HEK293 (cell line): ENCODE data around the gene BBS9.

Experiments used
- CTCF ChIA-PET: fragments of 350-600 bp; formaldehyde crosslinking; extraction: SDS; loops from one replicate; lab custom pipeline; 2021; ENCODE audit warnings: antibody characterized with exemption; lab: Yijun Ruan, JAX
- POLR2A ChIA-PET: fragments of 300-600 bp; formaldehyde crosslinking; extraction: SDS; loops from one replicate; lab custom pipeline; 2020; ENCODE audit warnings: antibody characterized with exemption, inconsistent platforms; lab: Yijun Ruan, JAX
- H3K27ac ChIP-seq: fragments of 200-500 bp; sonication (Bioruptor generic); 2 replicates; pipeline ENCODE4 v1.5.1; 2014; ENCODE audit warnings: low read depth, low read length, control low read depth, inconsistent platforms; ENCODE audit errors: extremely low read depth
- H3K36me3 ChIP-seq, 2 experiments: fragments of 200-500 bp in 1 of 2; sonication (Bioruptor generic) in 1 of 2; 1 replicate in 1 of 2; 2 replicates in 1 of 2; pipeline ENCODE4 v1.5.1; 2014 to 2017; ENCODE audit warnings: inconsistent platforms in 2 of 2, low read length in 2 of 2; ENCODE audit not compliant: control insufficient read depth in 2 of 2, insufficient read depth in 1 of 2
- H3K4me1 ChIP-seq: fragments of 200-500 bp; sonication (Bioruptor generic); 2 replicates; pipeline ENCODE4 v1.5.1; 2014; ENCODE audit warnings: mild to moderate bottlenecking, low read length, inconsistent platforms; ENCODE audit not compliant: control insufficient read depth, insufficient read depth
- H3K4me3 ChIP-seq: 2 replicates; pipeline ENCODE4 v1.5.1; 2011; ENCODE audit warnings: low read depth, mild to moderate bottlenecking, control low read depth, low read length, moderate library complexity
- H3K9me3 ChIP-seq: fragments of 200-500 bp; sonication (Bioruptor generic); 2 replicates; pipeline ENCODE4 v1.5.1; 2014; ENCODE audit warnings: low read depth, low read length, inconsistent platforms; ENCODE audit not compliant: control insufficient read depth, insufficient read depth
- BCL11B ChIP-seq: fragments of 450-650 bp; formaldehyde crosslinking; IDR thresholded peaks from 2 replicates; pipeline ENCODE4 v1.5.1; 2016; ENCODE audit warnings: low read depth, missing biosample characterization, missing genetic modification characterization
- FEZF1 ChIP-seq: fragments of 450-650 bp; formaldehyde crosslinking; IDR thresholded peaks from 2 replicates; pipeline ENCODE4 v1.5.1; 2016; ENCODE audit warnings: missing biosample characterization, missing genetic modification characterization
- MEIS1 ChIP-seq: sonication (generic); formaldehyde crosslinking; IDR thresholded peaks from 2 replicates; pipeline ENCODE4 v1.8.1; 2022; ENCODE audit warnings: missing genetic modification reagents, mild to moderate bottlenecking, borderline replicate concordance
- OVOL3 ChIP-seq: fragments of 450-650 bp; formaldehyde crosslinking; IDR thresholded peaks from 2 replicates; pipeline ENCODE4 v1.5.1; 2016; ENCODE audit warnings: missing biosample characterization, missing genetic modification characterization
- REST ChIP-seq: fragments of 450-650 bp; formaldehyde crosslinking; IDR thresholded peaks from 2 replicates; pipeline ENCODE4 v1.5.1; 2016; ENCODE audit warnings: missing biosample characterization, missing genetic modification characterization
- SALL2 ChIP-seq: fragments of 450-650 bp; formaldehyde crosslinking; IDR thresholded peaks from 2 replicates; pipeline ENCODE4 v1.5.0; 2017; ENCODE audit warnings: missing biosample characterization, mild to moderate bottlenecking, missing genetic modification characterization, borderline replicate concordance
- ZBTB11 ChIP-seq: fragments of 450-650 bp; formaldehyde crosslinking; conservative IDR thresholded peaks from 2 replicates; pipeline ENCODE4 v1.5.1; 2016; ENCODE audit warnings: low read depth, missing biosample characterization, missing genetic modification characterization
- ZBTB49 ChIP-seq: fragments of 450-650 bp; formaldehyde crosslinking; IDR thresholded peaks from 2 replicates; pipeline ENCODE4 v1.5.1; 2016; ENCODE audit warnings: missing biosample characterization, missing genetic modification characterization, low read depth
- ZFP37 ChIP-seq: fragments of 450-650 bp; formaldehyde crosslinking; IDR thresholded peaks from 2 replicates; pipeline ENCODE4 v1.5.1; 2016; ENCODE audit warnings: missing biosample characterization, missing genetic modification characterization
- ZNF10 ChIP-seq: fragments of 450-650 bp; formaldehyde crosslinking; IDR thresholded peaks from 2 replicates; pipeline ENCODE4 v1.5.1; 2017; ENCODE audit warnings: missing biosample characterization, missing genetic modification characterization
- ZNF133 ChIP-seq: fragments of 450-650 bp; formaldehyde crosslinking; IDR thresholded peaks from 2 replicates; pipeline ENCODE4 v1.5.1; 2016; ENCODE audit warnings: missing biosample characterization, missing genetic modification characterization
- ZNF138 ChIP-seq: fragments of 450-650 bp; formaldehyde crosslinking; IDR thresholded peaks from 2 replicates; pipeline ENCODE4 v1.5.1; 2016; ENCODE audit warnings: missing biosample characterization, missing genetic modification characterization, borderline replicate concordance
- ZNF157 ChIP-seq: fragments of 450-650 bp; formaldehyde crosslinking; IDR thresholded peaks from 2 replicates; pipeline ENCODE4 v1.5.1; 2016; ENCODE audit warnings: missing biosample characterization, missing genetic modification characterization
- ZNF223 ChIP-seq: fragments of 450-650 bp; formaldehyde crosslinking; IDR thresholded peaks from 2 replicates; pipeline ENCODE4 v1.5.1; 2016; ENCODE audit warnings: missing biosample characterization, missing genetic modification characterization
- ZNF26 ChIP-seq: fragments of 450-650 bp; formaldehyde crosslinking; IDR thresholded peaks from 2 replicates; pipeline ENCODE4 v1.5.1; 2016; ENCODE audit warnings: missing biosample characterization, missing genetic modification characterization
- ZNF513 ChIP-seq: fragments of 450-650 bp; IDR thresholded peaks from 2 replicates; pipeline ENCODE4 v1.5.1; 2018; ENCODE audit warnings: missing biosample characterization, missing genetic modification characterization
- ZNF549 ChIP-seq: fragments of 450-650 bp; IDR thresholded peaks from 2 replicates; pipeline ENCODE4 v1.5.1; 2018; ENCODE audit warnings: missing biosample characterization, missing genetic modification characterization, mild to moderate bottlenecking, inconsistent platforms, moderate library complexity
- ZNF580 ChIP-seq: fragments of 450-650 bp; formaldehyde crosslinking; IDR thresholded peaks from 2 replicates; pipeline ENCODE4 v1.5.1; 2016; ENCODE audit warnings: missing biosample characterization, missing genetic modification characterization
- ZNF707 ChIP-seq: fragments of 450-650 bp; formaldehyde crosslinking; IDR thresholded peaks from 2 replicates; pipeline ENCODE4 v1.5.1; 2016; ENCODE audit warnings: missing biosample characterization, missing genetic modification characterization
- ZSCAN16 ChIP-seq: fragments of 450-650 bp; formaldehyde crosslinking; IDR thresholded peaks from 2 replicates; pipeline ENCODE4 v1.5.1; 2016; ENCODE audit warnings: missing biosample characterization, missing genetic modification characterization
- ZSCAN4 ChIP-seq: fragments of 450-650 bp; formaldehyde crosslinking; IDR thresholded peaks from 2 replicates; pipeline ENCODE4 v1.5.1; 2017; ENCODE audit warnings: missing biosample characterization, missing genetic modification characterization

Gene BBS9

GRCh38 chr7:33589911-33590310, 460.5 kb downstream of the BBS9 start (continued):
- no peak for TF ChIP-seq ZBTB49 (tag by site-specific recombination)
- no peak for TF ChIP-seq ZNF549 (tag by site-specific recombination)
- TF ChIP-seq ZNF513 (tag by site-specific recombination): no peak
- TF ChIP-seq ZBTB11 (tag by site-specific recombination): no peak
- TF ChIP-seq OVOL3 (tag by site-specific recombination): no peak
- no peak for TF ChIP-seq ZNF133
- no peak for TF ChIP-seq ZNF223 (tag by site-specific recombination)
- no peak for TF ChIP-seq ZNF707 (tag by site-specific recombination)

- Histone ChIP-seq H3K9me3 (no peaks in the 10 kb centered on the region), H3K36me3 (no peaks in the 10 kb centered on the region), H3K27ac (no peak overlapping the region), H3K4me3 (no peak overlapping the region), H3K4me1 (peaks cover 3% of the 10 kb centered on the region)
- POLR2A ChIA-PET: no interaction called here
- CTCF ChIA-PET: interaction anchor here (0.6 to 0.7 kb wide), 2 partner anchors 126 to 169 kb away, joined by 3 to 6 read pairs; no protein-coding TSS in a partner anchor
- TF ChIP-seq BCL11B (no peak), ZNF26 (tag by site-specific recombination) (no peak), ZSCAN16 (tag by site-specific recombination) (no peak), MEIS1 (CRISPR knock-in tag) (no peak), ZNF580 (tag by site-specific recombination) (no peak), SALL2 (no peak), ZNF157 (tag by site-specific recombination) (no peak), REST (tag by site-specific recombination) (no peak), ZSCAN4 (tag by site-specific recombination) (no peak), ZFP37 (tag by site-specific recombination) (no peak), FEZF1 (tag by site-specific recombination) (no peak), ZNF138 (tag by site-specific recombination) (no peak), ZNF10 (tag by site-specific recombination) (no peak)
Measured at GRCh38 chr7:33590916-33591315, 461.6 kb downstream of the BBS9 start.
